Left forelimb (tissue), 1 donor: ENCODE data around the gene KCNQ1.
A peak's percentile ranks its signal among the peaks of the same experiment; 100 is the strongest.

ENCODE experiments used
- DNase-seq: peaks from one replicate; pipeline ENCODE4 v3.0.0-alpha.2; 2018; ENCODE audit warnings: low spot score

The KCNQ1 gene

GRCh38 chr11:2443881-2444820 lies 657 bp upstream of the KCNQ1 start, which contains the start of gene TRPM5:
TSS of gene TRPM5 (minus strand) at chr11:2444514. CDS start at chr11:2423036, 21,478 bp downstream.
- DNase-seq: no peak

GRCh38 chr11:2445746-2446551 lies 1.1 kb downstream of the KCNQ1 start:
- DNase-seq: no peak

GRCh38 chr11:2446590-2447252 lies 1.9 kb downstream of the KCNQ1 start:
- DNase-seq: no peak

GRCh38 chr11:2447253-2447950 lies 2.6 kb downstream of the KCNQ1 start:
- no peak for DNase-seq

GRCh38 chr11:2447951-2448650 lies 3.3 kb downstream of the KCNQ1 start:
- DNase-seq: no peak

- DNase-seq: no peak
Measured at GRCh38 chr11:2448661-2449547, 4.1 kb downstream of the KCNQ1 start.

GRCh38 chr11:2449548-2450320 lies 4.9 kb downstream of the KCNQ1 start:
- no peak for DNase-seq

GRCh38 chr11:2450321-2451041 lies 5.7 kb downstream of the KCNQ1 start:
- DNase-seq: no peak

- no peak for DNase-seq
Measured at GRCh38 chr11:2451336-2451735, 6.5 kb downstream of the KCNQ1 start.

- no peak for DNase-seq
Measured at GRCh38 chr11:2451916-2452315, 7.1 kb downstream of the KCNQ1 start.

GRCh38 chr11:2452321-2453012 lies 7.7 kb downstream of the KCNQ1 start:
- DNase-seq: no peak

GRCh38 chr11:2453436-2453835 lies 8.6 kb downstream of the KCNQ1 start:
- no peak for DNase-seq

- no peak for DNase-seq
Measured at GRCh38 chr11:2458321-2458720, 13.5 kb downstream of the KCNQ1 start.

GRCh38 chr11:2459016-2459725 lies 14.4 kb downstream of the KCNQ1 start:
- DNase-seq: peak; percentile 53

GRCh38 chr11:2459796-2460531 lies 15.2 kb downstream of the KCNQ1 start:
- peak; percentile 52 for DNase-seq

- DNase-seq: peak; percentile 60
Measured at GRCh38 chr11:2460540-2461252, 15.9 kb downstream of the KCNQ1 start.
